Mucosa of rectum (tissue), 2 donors: Measurements from ENCODE around the gene RPS6KL1.

Source experiments
- H3K27ac ChIP-seq, 2 donors: one replicate each; pipeline ENCODE4 v1.7.0; 2013; ENCODE audit warnings: inconsistent platforms in 2 of 2, low read depth in 2 of 2, low read length in 2 of 2
- H3K27me3 ChIP-seq, 2 donors: one replicate each; pipeline ENCODE4 v1.7.0; 2013; ENCODE audit warnings: low read length in 2 of 2; ENCODE audit not compliant: control insufficient read depth in 2 of 2, insufficient read depth in 2 of 2
- H3K36me3 ChIP-seq, 2 donors: one replicate each; pipeline ENCODE4 v1.7.0; 2013; ENCODE audit warnings: low read length in 2 of 2; ENCODE audit not compliant: control insufficient read depth in 2 of 2, insufficient read depth in 2 of 2
- H3K4me1 ChIP-seq, 2 donors: one replicate each; pipeline ENCODE4 v1.7.0; 2013; ENCODE audit warnings: low read length in 2 of 2, mild to moderate bottlenecking in 1 of 2; ENCODE audit not compliant: control insufficient read depth in 2 of 2, insufficient read depth in 2 of 2
- H3K4me3 ChIP-seq, 2 donors: one replicate each; pipeline ENCODE4 v1.7.0; 2013; ENCODE audit warnings: low read length in 2 of 2
- H3K9ac ChIP-seq, 2 donors: one replicate each; pipeline ENCODE4 v1.7.0; 2013; ENCODE audit warnings: low read length in 2 of 2, low read depth in 1 of 2, mild to moderate bottlenecking in 1 of 2
- H3K9me3 ChIP-seq, 2 donors: one replicate each; pipeline ENCODE4 v1.7.0; 2013; ENCODE audit warnings: low read length in 2 of 2; ENCODE audit not compliant: control insufficient read depth in 2 of 2
- donor health status: healthy.
- donor health status: Normal muscosa, but diverticular disease.

RPS6KL1 gene

DNA sequence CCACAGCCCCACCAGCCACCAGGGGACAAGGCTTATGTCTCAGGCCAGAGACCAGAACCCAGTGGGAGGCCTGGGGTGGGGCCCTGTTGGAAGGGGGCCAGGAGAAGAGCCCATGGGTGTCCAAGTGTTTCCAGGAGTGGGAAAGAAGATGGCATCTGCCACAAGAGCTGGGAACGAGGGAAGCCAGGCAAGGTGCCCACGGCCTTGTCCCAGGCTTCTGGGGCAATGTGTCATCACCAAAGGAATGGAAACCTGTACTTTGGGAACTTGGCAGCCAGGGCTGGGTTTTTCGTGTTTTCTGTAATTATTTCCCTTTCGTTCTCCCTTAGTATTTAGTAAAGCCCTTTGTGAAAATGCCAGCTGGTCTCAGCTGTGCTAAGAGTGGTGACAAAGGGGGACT, 37.7 kb upstream of the RPS6KL1 start:
- Histone ChIP-seq H3K27me3 (peaks cover 0 to 2% of the 10 kb centered on the region in 2 donors), H3K36me3 (no peaks in the 10 kb centered on the region), H3K9ac (no peak overlapping the region), H3K27ac (no peak overlapping the region), H3K9me3 (no peaks in the 10 kb centered on the region), H3K4me3 (no peak overlapping the region), H3K4me1 (peaks cover 0 to 2% of the 10 kb centered on the region in 2 donors)

GRCh38 chr14:74959596-74960180, 36.6 kb upstream of the RPS6KL1 start:
- H3K9me3 ChIP-seq = no peaks in the 10 kb centered on the region
- H3K4me3 ChIP-seq = no peak overlapping the region
- no peak overlapping the region for H3K9ac ChIP-seq
- no peak overlapping the region for H3K27ac ChIP-seq
- peaks cover 3 to 4% of the 10 kb centered on the region in 2 donors for H3K4me1 ChIP-seq
- H3K27me3 ChIP-seq = no peaks in the 10 kb centered on the region
- no peaks in the 10 kb centered on the region for H3K36me3 ChIP-seq

DNA sequence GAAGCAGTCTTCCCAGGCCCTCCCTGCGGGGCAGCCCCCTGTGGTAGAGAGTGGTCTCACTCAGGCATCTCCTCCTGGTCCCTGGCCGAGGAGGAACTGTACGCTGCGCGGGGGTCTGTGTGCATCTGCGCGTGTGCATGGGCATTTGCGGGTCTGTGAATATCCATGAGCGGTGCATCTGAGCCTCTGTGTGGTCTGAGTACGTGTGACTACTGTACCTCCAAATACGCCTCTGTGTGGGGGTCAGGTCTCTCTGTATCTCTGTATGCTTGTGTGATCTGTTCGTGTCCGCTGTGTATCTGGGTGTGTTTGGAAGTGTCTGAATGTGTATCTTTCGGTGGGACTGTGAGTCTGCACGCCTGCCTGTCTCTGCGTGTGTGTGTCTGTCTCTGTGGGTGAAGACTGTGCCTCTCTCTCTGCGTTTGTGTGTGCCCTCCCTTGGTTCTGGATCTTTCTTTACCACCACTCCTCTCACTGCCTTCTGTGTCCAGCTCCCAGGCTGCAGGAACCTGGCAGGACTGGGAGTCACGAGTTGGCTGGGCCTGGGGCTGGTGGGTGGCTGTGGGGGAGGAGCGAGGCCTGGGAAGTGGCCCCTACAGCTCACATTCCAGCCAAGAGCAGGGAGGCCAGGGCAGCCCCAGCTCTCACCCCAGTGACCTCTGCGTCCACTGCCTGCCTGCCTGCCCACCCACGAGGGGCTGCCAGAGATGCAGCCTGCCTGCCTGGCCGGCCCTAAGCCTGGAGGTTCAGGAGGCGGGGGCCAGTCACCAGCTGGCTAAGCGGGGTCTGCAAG, 33.4 kb upstream of the RPS6KL1 start:
- H3K27me3 ChIP-seq = no peaks in the 10 kb centered on the region
- no peaks in the 10 kb centered on the region for H3K36me3 ChIP-seq
- no peak overlapping the region for H3K27ac ChIP-seq
- H3K9me3 ChIP-seq = no peaks in the 10 kb centered on the region
- no peak overlapping the region for H3K9ac ChIP-seq
- no peak overlapping the region for H3K4me3 ChIP-seq
- H3K4me1 ChIP-seq = peaks cover 10 to 12% of the 10 kb centered on the region in 2 donors

DNA sequence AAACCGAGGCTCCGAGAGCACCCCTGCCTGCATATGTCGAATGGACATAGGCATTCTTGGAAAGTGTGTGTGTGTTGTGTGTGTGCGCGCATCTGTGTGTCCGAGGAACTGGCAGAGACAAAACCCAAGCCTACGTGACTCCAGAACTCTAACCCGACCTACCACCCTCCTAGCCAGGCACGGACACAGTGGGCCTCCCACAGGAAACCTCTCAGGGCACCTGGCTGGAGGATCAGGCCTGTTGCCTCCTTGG, 32.9 kb upstream of the RPS6KL1 start:
- Histone ChIP-seq H3K9me3 (no peaks in the 10 kb centered on the region), H3K9ac (no peak overlapping the region), H3K4me1 (peaks cover 15 to 17% of the 10 kb centered on the region in 2 donors), H3K27me3 (no peaks in the 10 kb centered on the region), H3K27ac (no peak overlapping the region), H3K4me3 (peak overlapping the region; percentile 48 to 57), H3K36me3 (no peaks in the 10 kb centered on the region)

DNA sequence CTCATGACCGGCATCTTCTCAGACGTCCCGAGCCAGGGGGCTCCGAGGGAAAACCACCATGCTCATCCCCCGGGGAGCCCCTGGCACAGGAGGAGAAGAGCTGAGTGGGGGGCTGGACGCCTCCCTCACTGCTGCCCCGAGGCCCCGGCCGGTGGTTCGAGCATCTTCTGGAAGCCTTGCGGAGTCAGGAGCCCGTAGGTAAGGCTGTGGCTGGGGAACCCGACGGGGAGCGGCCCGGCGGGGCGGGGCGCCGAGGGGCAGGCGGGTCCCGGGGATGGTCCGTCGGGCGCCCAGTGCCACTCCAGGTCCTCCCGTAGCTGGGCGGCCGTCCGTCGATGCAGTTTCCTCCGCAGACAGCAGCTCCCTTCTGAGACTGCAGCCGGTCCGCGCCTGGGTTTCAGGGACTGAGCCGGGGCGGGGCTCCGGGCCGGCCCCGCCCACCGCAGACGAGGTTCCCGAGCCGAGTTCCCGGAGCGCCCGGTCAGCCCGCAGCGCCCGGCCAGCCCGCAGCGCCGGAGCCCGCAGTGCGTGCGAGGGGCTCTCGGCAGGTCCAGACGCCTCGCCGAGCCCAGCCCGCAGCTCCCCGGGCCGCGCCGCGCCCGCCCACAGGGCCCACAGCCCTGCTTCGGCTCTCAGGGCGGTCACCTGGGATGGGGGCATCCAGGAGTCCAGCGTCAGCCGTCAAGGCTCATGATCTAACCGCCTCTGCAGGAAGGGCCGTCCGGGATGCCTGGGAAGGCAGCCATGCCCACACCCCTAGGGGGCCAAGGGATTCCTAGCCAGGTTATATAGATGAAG, 32.4 kb upstream of the RPS6KL1 start, which contains the start of gene PGF:
PGF (minus strand) TSS at position 369 of the 798 bp plus-strand sequence; CDS start at position 14, 355 bp downstream.
- Histone ChIP-seq H3K27me3 (no peaks in the 10 kb centered on the region), H3K36me3 (no peaks in the 10 kb centered on the region), H3K4me3 (peak within 1 kb of the TSS; percentile 57 to 59), H3K9me3 (no peaks in the 10 kb centered on the region), H3K27ac (no peak within 1 kb of the TSS), H3K4me1 (peaks cover 17 to 20% of the 10 kb centered on the region in 2 donors), H3K9ac (peak within 1 kb of the TSS; percentile 24 to 51)

DNA sequence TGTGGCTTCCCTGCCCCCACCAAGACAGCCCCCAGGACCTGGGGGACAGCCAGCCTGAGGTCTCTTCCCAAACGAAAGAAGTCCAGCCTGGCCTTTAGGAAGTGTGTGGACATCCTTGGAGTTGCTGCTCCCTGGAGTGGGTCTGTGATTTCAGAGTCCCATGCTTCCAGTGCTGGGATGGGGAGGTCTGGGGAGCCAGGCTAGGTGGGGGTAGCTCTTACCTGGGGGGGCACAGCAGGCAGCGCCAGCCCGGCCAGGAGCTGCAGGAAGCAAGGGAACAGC, 31.8 kb upstream of the RPS6KL1 start:
- H3K36me3 ChIP-seq = no peaks in the 10 kb centered on the region
- peak overlapping the region; percentile 57 to 59 for H3K4me3 ChIP-seq
- peak overlapping the region in 1 of 2 donors; percentile 24 for H3K9ac ChIP-seq
- peaks cover 17 to 21% of the 10 kb centered on the region in 2 donors for H3K4me1 ChIP-seq
- H3K27me3 ChIP-seq = no peaks in the 10 kb centered on the region
- no peak overlapping the region for H3K27ac ChIP-seq
- no peaks in the 10 kb centered on the region for H3K9me3 ChIP-seq

DNA sequence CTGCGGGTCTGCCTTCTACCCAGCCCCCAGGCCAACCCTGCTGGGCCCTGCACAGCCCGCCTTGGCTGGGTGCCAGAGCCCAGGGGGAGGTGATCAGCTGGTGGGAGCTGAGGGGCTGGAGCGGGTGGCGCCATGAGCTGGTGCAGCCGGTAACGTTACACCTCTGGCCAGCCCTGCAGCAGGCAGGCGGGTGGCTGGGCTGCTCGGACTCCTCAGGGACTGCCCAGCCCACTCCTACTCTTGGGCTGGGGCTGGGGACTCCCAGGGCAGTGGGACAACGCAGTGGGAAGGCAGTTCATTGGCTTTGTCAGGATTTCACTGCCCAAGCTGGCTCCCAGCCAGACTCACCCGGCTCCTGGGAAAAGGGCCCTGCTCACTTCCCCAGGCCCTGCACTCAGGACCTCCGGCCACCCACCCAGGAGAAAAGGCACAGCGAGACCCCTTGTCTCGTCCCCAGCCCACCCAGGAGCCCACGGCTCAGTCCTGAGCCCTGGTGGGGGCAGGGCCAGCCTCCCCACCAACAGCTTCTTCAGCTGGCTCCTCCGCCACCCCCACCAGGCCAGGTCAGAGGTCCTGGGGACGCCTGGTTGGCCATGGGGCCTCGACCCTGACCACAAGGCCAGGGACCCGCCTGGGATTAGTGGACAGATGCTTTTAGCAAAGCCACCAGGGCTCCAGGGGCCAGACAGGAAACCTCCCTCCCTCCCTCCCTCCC, 31.3 kb upstream of the RPS6KL1 start:
- Histone ChIP-seq H3K27me3 (no peaks in the 10 kb centered on the region), H3K9me3 (no peaks in the 10 kb centered on the region), H3K4me1 (peaks cover 17 to 21% of the 10 kb centered on the region in 2 donors), H3K9ac (no peak overlapping the region), H3K27ac (no peak overlapping the region), H3K4me3 (no peak overlapping the region), H3K36me3 (no peaks in the 10 kb centered on the region)

GRCh38 chr14:74953686-74954085, 30.6 kb upstream of the RPS6KL1 start:
- Histone ChIP-seq H3K27ac (no peak overlapping the region), H3K9ac (no peak overlapping the region), H3K4me1 (peaks cover 17 to 21% of the 10 kb centered on the region in 2 donors), H3K36me3 (no peaks in the 10 kb centered on the region), H3K27me3 (no peaks in the 10 kb centered on the region), H3K4me3 (no peak overlapping the region), H3K9me3 (no peaks in the 10 kb centered on the region)

DNA sequence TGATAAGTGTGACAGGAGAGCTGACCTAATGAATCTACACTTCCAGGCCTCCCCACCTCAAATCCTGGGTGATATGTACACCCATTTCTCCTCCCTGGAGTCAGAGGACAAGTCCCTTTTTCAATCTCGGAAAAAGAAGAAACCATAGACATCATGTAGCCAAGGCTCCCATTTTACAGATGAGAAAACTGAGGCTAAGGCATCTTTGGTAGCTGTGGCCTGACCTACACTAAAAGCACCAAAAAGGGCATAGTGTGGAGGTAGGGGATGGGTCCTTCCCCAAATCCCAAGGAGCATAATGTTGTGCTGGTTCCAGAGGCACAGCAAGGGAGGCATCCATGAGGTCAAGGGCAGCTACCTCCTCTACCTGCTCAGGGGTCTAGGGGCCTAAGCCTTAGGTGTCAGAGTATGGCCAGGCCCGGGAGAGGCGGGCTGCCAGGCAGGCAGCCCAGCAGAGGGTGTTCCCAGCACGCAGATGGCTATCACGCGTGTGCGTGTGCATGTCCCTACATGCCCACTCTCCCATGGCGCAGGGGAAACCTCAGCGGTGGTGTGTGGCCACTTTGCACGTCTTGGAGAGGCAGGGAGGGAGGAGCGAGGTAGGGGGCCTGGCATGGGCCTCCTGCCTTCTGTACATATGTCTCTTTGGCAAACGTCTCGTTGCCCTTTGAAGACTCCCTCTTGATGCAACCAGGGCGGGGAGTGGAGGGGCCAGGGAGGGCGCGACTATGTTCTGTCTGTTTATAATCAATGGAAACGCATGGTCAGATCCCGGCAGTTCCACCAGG, 29.8 kb upstream of the RPS6KL1 start:
- no peak overlapping the region for H3K27ac ChIP-seq
- H3K4me3 ChIP-seq = no peak overlapping the region
- no peaks in the 10 kb centered on the region for H3K27me3 ChIP-seq
- H3K9me3 ChIP-seq = no peaks in the 10 kb centered on the region
- H3K4me1 ChIP-seq = peaks cover 17 to 21% of the 10 kb centered on the region in 2 donors
- H3K36me3 ChIP-seq = no peaks in the 10 kb centered on the region
- H3K9ac ChIP-seq = no peak overlapping the region
